Measurements from ENCODE around the gene PAIP2B.

DNA sequence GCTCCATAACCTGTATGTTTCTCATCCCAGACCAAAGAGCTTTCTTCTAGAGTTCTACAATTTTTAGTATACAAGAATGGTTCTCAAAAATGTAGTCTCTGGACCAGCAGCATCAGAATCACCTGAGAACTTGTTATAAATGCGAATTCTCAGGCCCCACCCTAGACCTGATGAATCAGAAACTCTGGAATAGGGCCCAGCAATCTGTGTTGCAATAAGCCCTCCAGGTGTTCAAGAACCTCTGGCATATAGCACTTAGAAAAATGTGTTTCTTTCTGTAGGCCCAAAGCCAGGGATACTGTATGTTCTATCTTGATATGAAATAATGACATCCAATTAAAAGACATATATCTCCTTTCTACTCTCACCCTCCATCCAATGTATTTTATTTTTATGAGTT lies 10.4 kb downstream of the PAIP2B start:
- TF ChIP-seq, protein P1, sequence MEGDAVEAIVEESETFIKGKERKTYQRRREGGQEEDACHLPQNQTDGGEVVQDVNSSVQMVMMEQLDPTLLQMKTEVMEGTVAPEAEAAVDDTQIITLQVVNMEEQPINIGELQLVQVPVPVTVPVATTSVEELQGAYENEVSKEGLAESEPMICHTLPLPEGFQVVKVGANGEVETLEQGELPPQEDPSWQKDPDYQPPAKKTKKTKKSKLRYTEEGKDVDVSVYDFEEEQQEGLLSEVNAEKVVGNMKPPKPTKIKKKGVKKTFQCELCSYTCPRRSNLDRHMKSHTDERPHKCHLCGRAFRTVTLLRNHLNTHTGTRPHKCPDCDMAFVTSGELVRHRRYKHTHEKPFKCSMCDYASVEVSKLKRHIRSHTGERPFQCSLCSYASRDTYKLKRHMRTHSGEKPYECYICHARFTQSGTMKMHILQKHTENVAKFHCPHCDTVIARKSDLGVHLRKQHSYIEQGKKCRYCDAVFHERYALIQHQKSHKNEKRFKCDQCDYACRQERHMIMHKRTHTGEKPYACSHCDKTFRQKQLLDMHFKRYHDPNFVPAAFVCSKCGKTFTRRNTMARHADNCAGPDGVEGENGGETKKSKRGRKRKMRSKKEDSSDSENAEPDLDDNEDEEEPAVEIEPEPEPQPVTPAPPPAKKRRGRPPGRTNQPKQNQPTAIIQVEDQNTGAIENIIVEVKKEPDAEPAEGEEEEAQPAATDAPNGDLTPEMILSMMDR (conservative IDR thresholded peaks at IDR 0.05 in 1 of 2, IDR thresholded peaks at IDR 0.05 in 1 of 2; ENCODE audit: low read depth in 1 of 2, low read length in 2 of 2) = no peak
- no peak for TF ChIP-seq EZH2 (IDR thresholded peaks at IDR 0.05; ENCODE audit: low read length, missing control alignments)

All from fibroblast of lung (primary cell).